ENCODE data around the gene ADK. TPM values are rescaled to one million over a fixed set of nuclear protein-coding genes. Genes with fewer than 3 reads are reported as not detected.

Gene ADK
- total and polyA plus RNA-seq, 2 of the 13 experiments (the other 11 are each of a cell fraction or from before 2014, with no cell fraction given) = 48.6 to 79.1 TPM

- TF ChIP-seq ZFP82 (CRISPR knock-in tag; IDR thresholded peaks at IDR 0.05; ENCODE audit: borderline replicate concordance) (no peak), PATZ1 (CRISPR knock-in tag; IDR thresholded peaks at IDR 0.05) (peak; percentile 37; the same call in 1 of the 2 replicates), ZNF335 (CRISPR knock-in tag; IDR thresholded peaks at IDR 0.05) (peak; percentile 99), ZNF143 (CRISPR knock-in tag; IDR thresholded peaks at IDR 0.05) (peak; percentile 68; the same call in 1 of the 2 replicates), SRSF1 (optimal IDR thresholded peaks at IDR 0.05; ENCODE audit: low read depth, low read length) (peak; percentile 25), ZBTB7A (CRISPR knock-in tag; IDR thresholded peaks at IDR 0.05) (peak; percentile 94; the same call in 1 of the 2 replicates), REXO4 (CRISPR knock-in tag; IDR thresholded peaks at IDR 0.05; ENCODE audit: borderline replicate concordance) (no peak), THAP11 (CRISPR knock-in tag; IDR thresholded peaks at IDR 0.05) (peak; percentile 69; the same call in 1 of the 2 replicates), ZNF205 (CRISPR knock-in tag; IDR thresholded peaks at IDR 0.05) (0 out of 2 replicates have a peak, but pooled peaks have one; percentile 19), ZNF510 (CRISPR knock-in tag; IDR thresholded peaks at IDR 0.05; ENCODE audit: low read depth) (peak; percentile 76; the same call in 1 of the 2 replicates), TEAD2 (CRISPR knock-in tag; IDR thresholded peaks at IDR 0.05) (0 out of 2 replicates have a peak, but pooled peaks have one; percentile 26), TRIM22 (IDR thresholded peaks at IDR 0.05) (no peak), HNRNPK (IDR thresholded peaks at IDR 0.05; ENCODE audit: low read depth, low read length, poor library complexity, severe bottlenecking) (peak; percentile 64), LCORL (IDR thresholded peaks at IDR 0.05) (no peak), LCORL (CRISPR knock-in tag; IDR thresholded peaks at IDR 0.05) (peak; percentile 58; the same call in 1 of the 2 replicates), CREM (IDR thresholded peaks at IDR 0.05) (peak; percentile 73; the same call in 1 of the 2 replicates), CREM (CRISPR knock-in tag; IDR thresholded peaks at IDR 0.05) (no peak), ZFP1 (CRISPR knock-in tag; IDR thresholded peaks at IDR 0.05) (no peak), ZNF749 (CRISPR knock-in tag; IDR thresholded peaks at IDR 0.05; ENCODE audit: borderline replicate concordance) (no peak), DPF2 (CRISPR knock-in tag; IDR thresholded peaks at IDR 0.05; ENCODE audit: borderline replicate concordance, low read depth) (0 out of 2 replicates have a peak, but pooled peaks have one; percentile 25), SALL1 (CRISPR knock-in tag; IDR thresholded peaks at IDR 0.05) (peak; percentile 52; the same call in 1 of the 2 replicates)
- TF ChIP-seq, protein P1, sequence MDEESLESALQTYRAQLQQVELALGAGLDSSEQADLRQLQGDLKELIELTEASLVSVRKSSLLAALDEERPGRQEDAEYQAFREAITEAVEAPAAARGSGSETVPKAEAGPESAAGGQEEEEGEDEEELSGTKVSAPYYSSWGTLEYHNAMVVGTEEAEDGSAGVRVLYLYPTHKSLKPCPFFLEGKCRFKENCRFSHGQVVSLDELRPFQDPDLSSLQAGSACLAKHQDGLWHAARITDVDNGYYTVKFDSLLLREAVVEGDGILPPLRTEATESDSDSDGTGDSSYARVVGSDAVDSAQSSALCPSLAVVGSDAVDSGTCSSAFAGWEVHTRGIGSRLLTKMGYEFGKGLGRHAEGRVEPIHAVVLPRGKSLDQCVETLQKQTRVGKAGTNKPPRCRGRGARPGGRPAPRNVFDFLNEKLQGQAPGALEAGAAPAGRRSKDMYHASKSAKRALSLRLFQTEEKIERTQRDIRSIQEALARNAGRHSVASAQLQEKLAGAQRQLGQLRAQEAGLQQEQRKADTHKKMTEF (CRISPR knock-in tag; IDR thresholded peaks at IDR 0.05) = peak; percentile 68
- TF ChIP-seq, protein P2, sequence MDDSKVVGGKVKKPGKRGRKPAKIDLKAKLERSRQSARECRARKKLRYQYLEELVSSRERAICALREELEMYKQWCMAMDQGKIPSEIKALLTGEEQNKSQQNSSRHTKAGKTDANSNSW (CRISPR knock-in tag; IDR thresholded peaks at IDR 0.05; ENCODE audit: borderline replicate concordance) = 0 out of 2 replicates have a peak, but pooled peaks have one; percentile 47
Measured at GRCh38 chr10:74150990-74151878, at the start of gene ADK (continued).
